Ovary (tissue), 9 donors: ENCODE data around the gene FAM107A. TPM values are rescaled to one million over a fixed set of nuclear protein-coding genes. Genes with fewer than 3 reads are reported as not detected.

Source experiments
- DNase-seq, 5 donors: peaks; one replicate each; pipeline ENCODE4 v3.0.0-alpha.2; 2019 to 2020
- H3K27ac ChIP-seq, 2 donors: fragments of 200-600 bp; one replicate each; pipeline versions ENCODE4 v1.5.1 to v1.8.0; 2019 to 2022
- H3K27me3 ChIP-seq: fragments of 200-600 bp; one replicate; pipeline ENCODE4 v1.8.0; 2022
- H3K36me3 ChIP-seq: fragments of 200-600 bp; sonication (generic); one replicate; pipeline ENCODE4 v1.5.1; 2019
- H3K4me1 ChIP-seq: one replicate; pipeline ENCODE4 v1.8.1; 2013; ENCODE audit warnings: mild to moderate bottlenecking, moderate library complexity; ENCODE audit not compliant: insufficient read depth
- H3K4me3 ChIP-seq: fragments of 200-600 bp; sonication (generic); one replicate; pipeline ENCODE4 v1.5.1; 2017
- H3K9me3 ChIP-seq, 2 donors: fragments of 200-600 bp in 1 of 2; sonication (generic) in 1 of 2; one replicate each; pipeline versions ENCODE4 v1.5.1 to v1.8.1; 2013 to 2019; ENCODE audit warnings: mild to moderate bottlenecking in 1 of 2, moderate library complexity in 1 of 2
- CTCF ChIP-seq, 3 donors: fragments of 450-650 bp in 2 of 3; fragments of 200-600 bp in 1 of 3; IDR thresholded peaks; one replicate each; pipeline versions ENCODE4 v1.5.1 to v1.8.0; 2016 to 2022; ENCODE audit warnings: antibody characterized with exemption in 3 of 3, mild to moderate bottlenecking in 1 of 3
- EP300 ChIP-seq: sonication (generic); formaldehyde crosslinking; IDR thresholded peaks from one replicate; pipeline ENCODE4 v1.6.1; 2017; ENCODE audit warnings: antibody characterized with exemption
- POLR2A ChIP-seq: fragments of 450-650 bp; IDR thresholded peaks from one replicate; pipeline ENCODE4 v1.6.1; 2017; ENCODE audit warnings: antibody characterized with exemption, mild to moderate bottlenecking, moderate library complexity
- WGBS, 3 donors: extraction: QIAGEN DNeasy Blood & Tissue Kit in 1 of 3; methylation state at CpG; one replicate each; pipeline versions ENCODE4 v1.1.5 to v1.1.7; 2013 to 2017; 5-methylcytosine and 5-hydroxymethylcytosine counted together
- intact Hi-C, 4 donors: fragments of 100-400 bp; cut with DNase I; formaldehyde crosslinking; loops; one replicate each; pipeline versions ENCODE4 v1.11.0 to v1.15.1; 2022 to 2023
- polyA plus RNA-seq, 2 donors: library from polyadenylated mRNA; stranded (reverse); fragments of 200-250 nt in 1 of 2; fragments of 350-450 nt in 1 of 2; fragmentation: Illumina TruSeq in 1 of 2; extraction: RNeasy Lipid Tissue Mini Kit (QIAGEN cat#74804) in 1 of 2; gene quantifications; one replicate each; pipeline ENCODE4 v1.2.3, GENCODE V29; 2013 to 2014
- total RNA-seq, 7 donors: library from RNA; depleted of rRNA in 2 of 7; stranded (reverse); fragments of >200 nt in 2 of 7; fragmentation: NEBNext Ultra II Directional in 3 of 7; extraction: Animal tissue kit (Norgen Biotek cat#: 25700) in 3 of 7; gene quantifications; one replicate each; pipeline versions ENCODE4 v1.1.0 to v1.2.4, GENCODE V29; 2016 to 2023
- donor health status: DM: no; HTN: no; CAD: no; lungs with moderate emphysema.
- donor health status: DM: no; HTN: no; CAD: no.
- donor health status: Bipolar disorder and iron deficiency.
- donor health status: DM: yes; HTN: yes; CAD: no.
- donor health status: DM: no; HTN: no; CAD: no.
- donor health status: DM: yes; HTN: yes; CAD: no.

FAM107A gene
- total and polyA plus RNA-seq, 9 donors, result 2.7 to 47.3 (median 14.4) TPM

GRCh38 chr3:58578873-58579272 is 1.7 kb upstream of the FAM107A start:
- DNase-seq, result no peak
- no peak overlapping the region for H3K27ac ChIP-seq
- H3K4me3 ChIP-seq, result no peak overlapping the region
- 97 to 98% (median 97%) methylated on average over 5 of the region's 5 CpGs for WGBS, 3 donors
- no peaks in the 10 kb centered on the region for H3K36me3 ChIP-seq
- TF ChIP-seq EP300 (no peak), CTCF (IDR thresholded peaks at IDR 0.05) (no peak), POLR2A (no peak)
- no peaks in the 10 kb centered on the region for H3K27me3 ChIP-seq
- no peaks in the 10 kb centered on the region for H3K4me1 ChIP-seq
- no peaks in the 10 kb centered on the region for H3K9me3 ChIP-seq
- intact Hi-C loops, result no loop called here

- Histone ChIP-seq H3K36me3 (no peaks in the 10 kb centered on the region), H3K27ac (no peak overlapping the region), H3K4me1 (no peaks in the 10 kb centered on the region), H3K9me3 (no peaks in the 10 kb centered on the region), H3K27me3 (no peaks in the 10 kb centered on the region), H3K4me3 (no peak overlapping the region)
- 73 to 80% (median 76%) methylated on average over 6 of the region's 6 CpGs for WGBS, 3 donors
- intact Hi-C loops, result no loop called here
- TF ChIP-seq EP300, result no peak
- TF ChIP-seq POLR2A, result no peak
- TF ChIP-seq CTCF (IDR thresholded peaks at IDR 0.05), result no peak
- DNase-seq, result no peak
Measured at GRCh38 chr3:58576716-58577115, 475 bp downstream of the FAM107A start.

GRCh38 chr3:58575971-58576652 is 1.1 kb downstream of the FAM107A start:
- Histone ChIP-seq H3K27ac (no peak overlapping the region), H3K27me3 (no peaks in the 10 kb centered on the region), H3K9me3 (no peaks in the 10 kb centered on the region), H3K4me1 (no peaks in the 10 kb centered on the region), H3K4me3 (no peak overlapping the region), H3K36me3 (no peaks in the 10 kb centered on the region)
- TF ChIP-seq CTCF (IDR thresholded peaks at IDR 0.05) (no peak), EP300 (no peak), POLR2A (no peak)
- no peak for DNase-seq
- 51 to 58% (median 53%) methylated on average over 8 of the region's 8 CpGs for WGBS, 3 donors
- intact Hi-C loops, result no loop called here

GRCh38 chr3:58574682-58575081 is 2.5 kb downstream of the FAM107A start:
- Histone ChIP-seq H3K36me3 (no peaks in the 10 kb centered on the region), H3K27ac (no peak overlapping the region), H3K4me1 (no peaks in the 10 kb centered on the region), H3K4me3 (no peak overlapping the region), H3K9me3 (no peaks in the 10 kb centered on the region), H3K27me3 (no peaks in the 10 kb centered on the region)
- no peak for DNase-seq
- WGBS, 3 donors, result 89 to 93% (median 90%) methylated on average over 4 of the region's 4 CpGs
- intact Hi-C loops, result loop anchor here in 1 of 4 donors (5.0 kb wide), 1 partner anchor 58 kb away; no protein-coding TSS in a partner anchor
- TF ChIP-seq POLR2A, result no peak
- TF ChIP-seq EP300, result no peak
- TF ChIP-seq CTCF (IDR thresholded peaks at IDR 0.05), result no peak
